Panc1 (cell line): Measurements from ENCODE around the gene ATP7B. TPM values are rescaled to one million over a fixed set of nuclear protein-coding genes. Genes with fewer than 3 reads are reported as not detected.

ENCODE experiments used
- ATAC-seq: fragments of 200-7000 bp; cut with Tn5 transposase; 2 replicates; pipeline ENCODE4 v1.9.1; 2020; ENCODE audit warnings: mild to moderate bottlenecking, moderate library complexity
- BruUV-seq: library from RNA; stranded (reverse); fragments of 400-500 nt; replicated peaks from 2 replicates; lab custom pipeline; 2021; lab: Mats Ljungman, UMichigan
- CTCF ChIA-PET: fragments of 300-600 bp; sonication (Branson Sonifier 250); formaldehyde crosslinking; loops from one replicate; lab custom pipeline; 2022; ENCODE audit warnings: antibody characterized with exemption; lab: Charles Lee
- POLR2A ChIA-PET: fragments of 300-600 bp; sonication (Branson Sonifier 250); formaldehyde crosslinking; loops from one replicate; lab custom pipeline; 2022; ENCODE audit warnings: antibody characterized with exemption; lab: Charles Lee
- DNase-seq: peaks from one replicate; pipeline ENCODE4 v3.0.0-alpha.2; 2010; ENCODE audit warnings: low read depth, low spot score
- H3K27ac ChIP-seq: 2 replicates; pipeline ENCODE4 v1.5.1; 2011; ENCODE audit warnings: mild to moderate bottlenecking, low read length, inconsistent platforms
- H3K27me3 ChIP-seq: fragments of 200-500 bp; sonication (Bioruptor generic); 2 replicates; pipeline ENCODE4 v1.6.0; 2014; ENCODE audit warnings: low read length, inconsistent platforms; ENCODE audit not compliant: control insufficient read depth, insufficient read depth
- H3K36me3 ChIP-seq: fragments of 200-500 bp; sonication (Bioruptor generic); 2 replicates; pipeline ENCODE4 v1.5.1; 2014; ENCODE audit warnings: inconsistent platforms, mild to moderate bottlenecking, low read length, moderate library complexity; ENCODE audit not compliant: control insufficient read depth, insufficient read depth
- H3K4me1 ChIP-seq: 2 replicates; pipeline ENCODE4 v1.5.1; 2011; ENCODE audit warnings: inconsistent platforms, mild to moderate bottlenecking, low read length, moderate library complexity; ENCODE audit not compliant: control insufficient read depth, insufficient read depth
- H3K4me3 ChIP-seq, 2 experiments: 2 replicates each; pipeline ENCODE4 v1.5.1; 2011 to 2012; ENCODE audit warnings: low read depth in 2 of 2, low read length in 2 of 2, mild to moderate bottlenecking in 2 of 2, inconsistent platforms in 1 of 2, moderate library complexity in 1 of 2
- H3K9me3 ChIP-seq: fragments of 200-500 bp; sonication (Bioruptor generic); 2 replicates; pipeline ENCODE4 v1.5.1; 2014; ENCODE audit warnings: low read depth, mild to moderate bottlenecking, inconsistent platforms, low read length, moderate library complexity; ENCODE audit not compliant: control insufficient read depth, insufficient read depth
- CTCF ChIP-seq: fragments of 450-650 bp; IDR thresholded peaks from 2 replicates; pipeline ENCODE4 v1.5.1; 2017; ENCODE audit warnings: mild to moderate bottlenecking
- POLR2AphosphoS5 ChIP-seq: IDR thresholded peaks from 2 replicates; pipeline ENCODE4 v1.6.1; 2012; ENCODE audit warnings: mild to moderate bottlenecking, low read depth, low read length, moderate library complexity
- REST ChIP-seq, 2 experiments: IDR thresholded peaks; 2 replicates each; pipeline ENCODE4 v1.6.1; 2011 to 2012; ENCODE audit warnings: low read depth in 2 of 2, control low read depth in 1 of 2, low read length in 1 of 2, mild to moderate bottlenecking in 1 of 2, moderate library complexity in 1 of 2; ENCODE audit not compliant: insufficient read depth in 1 of 2
- SIN3A ChIP-seq: IDR thresholded peaks from 2 replicates; pipeline ENCODE4 v1.6.1; 2012; ENCODE audit warnings: low read depth, mild to moderate bottlenecking, low read length, moderate library complexity, borderline replicate concordance; ENCODE audit not compliant: insufficient read depth
- TCF7L2 ChIP-seq: IDR thresholded peaks from 2 replicates; pipeline ENCODE4 v1.6.1; 2011; ENCODE audit warnings: mild to moderate bottlenecking, low read depth, low read length, inconsistent platforms
- in situ Hi-C: cut with HindIII; loops from 2 replicates; pipeline ENCODE4 v1.10.0; 2016; ENCODE audit warnings: low sequenced_read_pairs, low pct_unique_long_range_greater_than_20kb
- intact Hi-C: fragments of 100-400 bp; cut with micrococcal nuclease; formaldehyde crosslinking; loops from one replicate; pipeline ENCODE4 v1.10.0; 2022; ENCODE audit not compliant: unreplicated experiment
- total RNA-seq: library from RNA; stranded (reverse); gene quantifications from one replicate; pipeline ENCODE4 v1.2.1, GENCODE V29; 2021; ENCODE audit not compliant: unreplicated experiment

ATP7B gene
- total RNA-seq, 1 experiment from 2014 or later: 19.6 TPM

- ChIA-PET CTCF (interaction anchor here (1.1 kb wide), 1 partner anchor 8 kb away, joined by 4 read pairs; the partner anchor contains the start of gene ALG11), POLR2A (interaction anchor here (0.6 kb wide), 1 partner anchor 1435 kb away, joined by 3 read pairs; no protein-coding TSS in a partner anchor)
- Histone ChIP-seq H3K4me3 (no peak overlapping the region), H3K9me3 (no peaks in the 10 kb centered on the region), H3K27me3 (no peaks in the 10 kb centered on the region), H3K36me3 (no peaks in the 10 kb centered on the region), H3K4me1 (peaks cover 12% of the 10 kb centered on the region), H3K27ac (no peak overlapping the region)
- no TSS peak for BruUV-seq
- ATAC-seq (no peak), DNase-seq (no peak)
- in situ Hi-C loops (no loop called here), intact Hi-C loops (loop anchor here (10.0 kb wide), 1 partner anchor 190 kb away; no protein-coding TSS in a partner anchor)
- no peak for TF ChIP-seq SIN3A
- peak; percentile 13; the same call in 1 of the 2 replicates for TF ChIP-seq CTCF
Measured at GRCh38 chr13:52004511-52005170, 6.6 kb downstream of the ATP7B start.

GRCh38 chr13:52003541-52003940 lies 7.7 kb downstream of the ATP7B start:
- in situ Hi-C loops: no loop called here
- H3K27ac ChIP-seq: no peak overlapping the region
- ATAC-seq (no peak), DNase-seq (no peak)
- H3K9me3 ChIP-seq: no peaks in the 10 kb centered on the region
- no peaks in the 10 kb centered on the region for H3K27me3 ChIP-seq
- TF ChIP-seq CTCF (no peak), TCF7L2 (no peak), REST (IDR thresholded peaks at IDR 0.05; ENCODE audit: insufficient read depth in 1 of 2, low read depth in 2 of 2, low read length in 1 of 2) (no peak), POLR2AphosphoS5 (no peak), SIN3A (no peak)
- ChIA-PET POLR2A (no interaction called here), CTCF (interaction anchor here (1.1 kb wide), 1 partner anchor 9 kb away, joined by 4 read pairs; the partner anchor contains the start of gene ALG11)
- H3K4me1 ChIP-seq: peaks cover 19% of the 10 kb centered on the region
- H3K4me3 ChIP-seq: no peak overlapping the region
- no TSS peak for BruUV-seq
- intact Hi-C loops: loop anchor here (10.0 kb wide), 1 partner anchor 191 kb away; no protein-coding TSS in a partner anchor
- H3K36me3 ChIP-seq: no peaks in the 10 kb centered on the region
